Keratinocyte (primary cell): ENCODE measurements around the gene SYCN. TPM values are rescaled to one million over a fixed set of nuclear protein-coding genes. Genes with fewer than 3 reads are reported as not detected.

Experiments
- DNase-seq: peaks from one replicate; pipeline ENCODE4 v3.0.0-alpha.2; 2011; ENCODE audit warnings: low read depth, missing footprints, low spot score
- FAIRE-seq: peaks from 2 replicates; lab custom pipeline; 2011; peaks lifted over from hg19 to GRCh38; lab: Jason Lieb, UNC
- H2AFZ ChIP-seq: 2 replicates; pipeline ENCODE4 v1.6.0; 2012; ENCODE audit warnings: low read length, control low read depth, inconsistent platforms; ENCODE audit not compliant: control insufficient read depth
- H3K27ac ChIP-seq: 2 replicates; pipeline ENCODE4 v1.5.1; 2011; ENCODE audit warnings: low read length; ENCODE audit not compliant: control insufficient read depth, insufficient read depth
- H3K27me3 ChIP-seq: 3 replicates; pipeline ENCODE4 v1.6.0; 2011; ENCODE audit warnings: low read length; ENCODE audit not compliant: control insufficient read depth, insufficient read depth; ENCODE audit errors: extremely low read depth
- H3K36me3 ChIP-seq, 2 experiments: 2 replicates in 1 of 2; 3 replicates in 1 of 2; pipeline ENCODE4 v1.5.1; 2011; ENCODE audit warnings: low read length in 2 of 2, mild to moderate bottlenecking in 1 of 2; ENCODE audit not compliant: control insufficient read depth in 2 of 2, insufficient read depth in 2 of 2; ENCODE audit errors: extremely low read depth in 1 of 2
- H3K4me1 ChIP-seq: 3 replicates; pipeline ENCODE4 v1.5.1; 2011; ENCODE audit warnings: low read length; ENCODE audit not compliant: control insufficient read depth, insufficient read depth; ENCODE audit errors: extremely low read depth
- H3K4me2 ChIP-seq: 3 replicates; pipeline ENCODE4 v1.6.0; 2011; ENCODE audit warnings: low read depth, low read length; ENCODE audit not compliant: control insufficient read depth, insufficient read depth; ENCODE audit errors: extremely low read depth
- H3K4me3 ChIP-seq, 3 experiments: fragments of 200-600 bp in 1 of 3; sonication (generic) in 1 of 3; 2 replicates in 2 of 3; 3 replicates in 1 of 3; pipeline ENCODE4 v1.5.1; 2011 to 2016; ENCODE audit warnings: low read length in 3 of 3, mild to moderate bottlenecking in 3 of 3, control low read depth in 2 of 3, inconsistent platforms in 1 of 3, low read depth in 1 of 3, mixed read lengths in 1 of 3, mixed run types in 1 of 3, moderate library complexity in 1 of 3; ENCODE audit not compliant: control insufficient read depth in 2 of 3, insufficient read depth in 2 of 3; ENCODE audit errors: extremely low read depth in 1 of 3
- H3K79me2 ChIP-seq: 2 replicates; pipeline ENCODE4 v1.6.0; 2012; ENCODE audit warnings: low read length; ENCODE audit not compliant: control insufficient read depth, insufficient read depth
- H3K9ac ChIP-seq: 3 replicates; pipeline ENCODE4 v1.6.0; 2011; ENCODE audit warnings: low read length; ENCODE audit not compliant: control insufficient read depth, insufficient read depth; ENCODE audit errors: extremely low read depth
- H3K9me1 ChIP-seq: 3 replicates; pipeline ENCODE4 v1.6.0; 2011; ENCODE audit warnings: low read length; ENCODE audit not compliant: control insufficient read depth, insufficient read depth; ENCODE audit errors: extremely low read depth
- H3K9me3 ChIP-seq: 2 replicates; pipeline ENCODE4 v1.5.1; 2012; ENCODE audit warnings: low read depth, low read length; ENCODE audit not compliant: control insufficient read depth
- H4K20me1 ChIP-seq: 3 replicates; pipeline ENCODE4 v1.6.0; 2011; ENCODE audit warnings: low read length; ENCODE audit not compliant: control insufficient read depth, insufficient read depth; ENCODE audit errors: extremely low read depth
- EZH2 ChIP-seq: IDR thresholded peaks from one replicate; pipeline ENCODE4 v1.6.1; 2012; ENCODE audit warnings: inconsistent platforms, mild to moderate bottlenecking, low read length, moderate library complexity
- dilution Hi-C: fragments of 300-500 bp; cut with MboI; formaldehyde crosslinking; loops from one replicate; pipeline ENCODE4 v1.7.0; 2020; ENCODE audit warnings: low sequenced_read_pairs; ENCODE audit not compliant: extremely low pct_ligation_motif_present
- polyA plus RNA-seq, 5 experiments: library from polyadenylated mRNA; depleted of rRNA in 3 of 5; stranded (reverse) in 3 of 5; stranded (forward) in 1 of 5; unstranded in 1 of 5; fragments of >200 nt; gene quantifications; 1 replicate in 1 of 5; 2 replicates in 3 of 5; 3 replicates in 1 of 5; pipeline versions ENCODE4 v1.2.1 to v1.2.3, GENCODE V29; 2011 to 2012; ENCODE audit warnings: missing spikeins in 2 of 5, low read depth in 1 of 5, low replicate concordance in 1 of 5
- TF ChIP-seq, protein P1 (sequence below), 3 experiments: IDR thresholded peaks in 1 of 3; conservative IDR thresholded peaks in 1 of 3; optimal IDR thresholded peaks in 1 of 3; 2 replicates in 2 of 3; 3 replicates in 1 of 3; pipeline versions ENCODE3 to v1.5.1; 2011; ENCODE audit warnings: low read length in 3 of 3, mild to moderate bottlenecking in 3 of 3, moderate library complexity in 2 of 3, control low read depth in 1 of 3, inconsistent platforms in 1 of 3; ENCODE audit not compliant: insufficient read depth in 2 of 3; ENCODE audit errors: extremely low read depth in 1 of 3

Gene SYCN
- polyA plus RNA-seq, 1 donor (not counting 4 experiments of a cell fraction or from before 2014, with no cell fraction given), result not detected

DNA sequence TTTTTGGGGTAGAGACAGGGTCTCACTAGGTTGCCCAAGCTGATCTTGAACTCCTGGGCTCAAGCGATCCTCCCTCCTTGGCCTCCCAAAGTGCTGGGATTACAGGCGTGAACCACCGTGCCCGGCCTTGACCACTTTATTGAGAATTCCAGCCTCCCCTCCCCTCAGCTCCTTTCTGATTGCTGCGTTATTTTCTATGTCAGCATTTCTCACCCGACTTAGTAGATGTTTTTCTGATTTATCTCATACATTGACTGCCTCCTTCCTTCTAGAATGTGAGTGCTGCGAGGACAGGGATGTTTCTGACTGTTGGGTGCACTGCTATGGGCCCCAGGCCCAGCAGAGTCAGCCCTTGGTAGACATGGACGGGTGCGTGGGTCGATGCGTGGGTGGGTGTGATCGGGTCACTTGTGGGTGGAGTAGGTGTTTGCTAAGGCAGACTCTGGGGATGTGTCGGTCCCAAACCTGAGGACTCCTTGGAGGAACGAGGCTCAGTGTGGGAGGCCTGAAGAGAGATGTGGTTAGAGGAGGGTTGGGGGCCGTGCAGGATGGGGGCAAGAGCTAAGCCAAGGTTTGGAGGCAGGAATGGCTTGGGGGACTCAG, 41.5 kb downstream of the SYCN start:
- H4K20me1 ChIP-seq, result peaks cover 6% of the 10 kb centered on the region

DNA sequence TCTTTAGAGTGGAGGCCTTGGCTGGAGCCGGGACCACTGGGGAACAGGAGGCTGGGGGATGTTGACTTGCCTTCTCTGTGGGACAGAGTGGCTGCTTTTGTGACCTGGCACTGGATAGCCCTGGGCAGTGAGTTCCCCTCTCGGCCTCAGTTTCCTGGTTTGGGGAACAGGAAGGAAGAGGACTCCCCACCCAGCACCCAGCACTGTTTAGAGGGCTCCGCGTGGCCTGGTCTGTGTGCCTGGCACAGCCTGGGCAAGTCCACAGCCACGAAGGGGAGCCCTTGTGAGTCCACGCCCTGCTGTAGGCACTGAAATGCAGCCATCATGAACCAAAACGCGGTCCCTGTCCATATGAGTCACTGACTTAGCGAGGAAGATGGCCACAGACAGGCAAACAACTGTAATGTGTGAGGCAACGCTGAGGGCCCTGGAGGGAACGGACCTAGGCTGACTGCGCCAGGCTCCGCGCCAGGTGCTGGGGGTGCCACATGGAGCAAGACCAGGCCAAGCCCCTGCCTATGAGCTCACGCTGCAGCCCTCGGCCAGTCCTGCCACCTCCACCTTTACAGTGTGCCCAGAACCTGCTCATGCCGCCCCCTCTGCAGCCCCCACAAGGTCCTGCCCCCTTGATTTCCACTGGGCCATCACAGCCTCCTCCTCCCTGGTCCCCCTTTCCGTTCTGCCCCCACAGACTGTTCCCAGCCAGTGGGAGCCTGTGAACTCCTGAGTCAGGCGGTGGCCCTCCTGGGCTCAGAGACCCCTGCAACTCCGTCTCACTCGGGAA, 43.0 kb downstream of the SYCN start:
- peak overlapping the region; percentile 49 for H3K4me2 ChIP-seq
- dilution Hi-C loops, result no loop called here
- peaks cover 25% of the 10 kb centered on the region for H3K4me1 ChIP-seq
- no peaks in the 10 kb centered on the region for H3K9me3 ChIP-seq
- H3K4me3 ChIP-seq, result no peak overlapping the region
- peaks cover 57% of the 10 kb centered on the region for H3K79me2 ChIP-seq
- TF ChIP-seq EZH2, result no peak
- no peaks in the 10 kb centered on the region for H3K36me3 ChIP-seq
- DNase-seq (no peak), FAIRE-seq (no peak)
- H4K20me1 ChIP-seq, result peaks cover 6% of the 10 kb centered on the region
- H3K9me1 ChIP-seq, result no peaks in the 10 kb centered on the region
- no peak overlapping the region for H3K9ac ChIP-seq
- H3K27ac ChIP-seq, result peak overlapping the region; percentile 42
- H2AFZ ChIP-seq, result no peak overlapping the region
- no peaks in the 10 kb centered on the region for H3K27me3 ChIP-seq

More for the DNA sequence above, 41.5 kb downstream of the SYCN start:
- no peak for FAIRE-seq
- no peaks in the 10 kb centered on the region for H3K36me3 ChIP-seq
- no peak overlapping the region for H2AFZ ChIP-seq
- no peak for DNase-seq
- TF ChIP-seq EZH2, result no peak
- TF ChIP-seq, protein P1, sequence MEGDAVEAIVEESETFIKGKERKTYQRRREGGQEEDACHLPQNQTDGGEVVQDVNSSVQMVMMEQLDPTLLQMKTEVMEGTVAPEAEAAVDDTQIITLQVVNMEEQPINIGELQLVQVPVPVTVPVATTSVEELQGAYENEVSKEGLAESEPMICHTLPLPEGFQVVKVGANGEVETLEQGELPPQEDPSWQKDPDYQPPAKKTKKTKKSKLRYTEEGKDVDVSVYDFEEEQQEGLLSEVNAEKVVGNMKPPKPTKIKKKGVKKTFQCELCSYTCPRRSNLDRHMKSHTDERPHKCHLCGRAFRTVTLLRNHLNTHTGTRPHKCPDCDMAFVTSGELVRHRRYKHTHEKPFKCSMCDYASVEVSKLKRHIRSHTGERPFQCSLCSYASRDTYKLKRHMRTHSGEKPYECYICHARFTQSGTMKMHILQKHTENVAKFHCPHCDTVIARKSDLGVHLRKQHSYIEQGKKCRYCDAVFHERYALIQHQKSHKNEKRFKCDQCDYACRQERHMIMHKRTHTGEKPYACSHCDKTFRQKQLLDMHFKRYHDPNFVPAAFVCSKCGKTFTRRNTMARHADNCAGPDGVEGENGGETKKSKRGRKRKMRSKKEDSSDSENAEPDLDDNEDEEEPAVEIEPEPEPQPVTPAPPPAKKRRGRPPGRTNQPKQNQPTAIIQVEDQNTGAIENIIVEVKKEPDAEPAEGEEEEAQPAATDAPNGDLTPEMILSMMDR (optimal IDR thresholded peaks at IDR 0.05 in 1 of 3, IDR thresholded peaks at IDR 0.05 in 1 of 3, conservative IDR thresholded peaks at IDR 0.05 in 1 of 3; ENCODE audit: extremely low read depth in 1 of 3, insufficient read depth in 2 of 3, low read length in 3 of 3), result no peak
- H3K4me3 ChIP-seq, result no peak overlapping the region
- dilution Hi-C loops, result no loop called here
- peaks cover 28% of the 10 kb centered on the region for H3K4me1 ChIP-seq
- no peaks in the 10 kb centered on the region for H3K27me3 ChIP-seq
- H3K9me1 ChIP-seq, result no peaks in the 10 kb centered on the region
- H3K9ac ChIP-seq, result no peak overlapping the region
- H3K4me2 ChIP-seq, result no peak overlapping the region
- peaks cover 49% of the 10 kb centered on the region for H3K79me2 ChIP-seq
- no peak overlapping the region for H3K27ac ChIP-seq
- no peaks in the 10 kb centered on the region for H3K9me3 ChIP-seq
